Measurements from ENCODE around the gene P3H2.
"Not testable (repeated sequence)": the region's sequence is repeated elsewhere in the genome, so short reads cannot be mapped to it uniquely, and the experiment has no call there.

Gene P3H2, protein sequence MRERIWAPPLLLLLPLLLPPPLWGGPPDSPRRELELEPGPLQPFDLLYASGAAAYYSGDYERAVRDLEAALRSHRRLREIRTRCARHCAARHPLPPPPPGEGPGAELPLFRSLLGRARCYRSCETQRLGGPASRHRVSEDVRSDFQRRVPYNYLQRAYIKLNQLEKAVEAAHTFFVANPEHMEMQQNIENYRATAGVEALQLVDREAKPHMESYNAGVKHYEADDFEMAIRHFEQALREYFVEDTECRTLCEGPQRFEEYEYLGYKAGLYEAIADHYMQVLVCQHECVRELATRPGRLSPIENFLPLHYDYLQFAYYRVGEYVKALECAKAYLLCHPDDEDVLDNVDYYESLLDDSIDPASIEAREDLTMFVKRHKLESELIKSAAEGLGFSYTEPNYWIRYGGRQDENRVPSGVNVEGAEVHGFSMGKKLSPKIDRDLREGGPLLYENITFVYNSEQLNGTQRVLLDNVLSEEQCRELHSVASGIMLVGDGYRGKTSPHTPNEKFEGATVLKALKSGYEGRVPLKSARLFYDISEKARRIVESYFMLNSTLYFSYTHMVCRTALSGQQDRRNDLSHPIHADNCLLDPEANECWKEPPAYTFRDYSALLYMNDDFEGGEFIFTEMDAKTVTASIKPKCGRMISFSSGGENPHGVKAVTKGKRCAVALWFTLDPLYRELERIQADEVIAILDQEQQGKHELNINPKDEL

DNA sequence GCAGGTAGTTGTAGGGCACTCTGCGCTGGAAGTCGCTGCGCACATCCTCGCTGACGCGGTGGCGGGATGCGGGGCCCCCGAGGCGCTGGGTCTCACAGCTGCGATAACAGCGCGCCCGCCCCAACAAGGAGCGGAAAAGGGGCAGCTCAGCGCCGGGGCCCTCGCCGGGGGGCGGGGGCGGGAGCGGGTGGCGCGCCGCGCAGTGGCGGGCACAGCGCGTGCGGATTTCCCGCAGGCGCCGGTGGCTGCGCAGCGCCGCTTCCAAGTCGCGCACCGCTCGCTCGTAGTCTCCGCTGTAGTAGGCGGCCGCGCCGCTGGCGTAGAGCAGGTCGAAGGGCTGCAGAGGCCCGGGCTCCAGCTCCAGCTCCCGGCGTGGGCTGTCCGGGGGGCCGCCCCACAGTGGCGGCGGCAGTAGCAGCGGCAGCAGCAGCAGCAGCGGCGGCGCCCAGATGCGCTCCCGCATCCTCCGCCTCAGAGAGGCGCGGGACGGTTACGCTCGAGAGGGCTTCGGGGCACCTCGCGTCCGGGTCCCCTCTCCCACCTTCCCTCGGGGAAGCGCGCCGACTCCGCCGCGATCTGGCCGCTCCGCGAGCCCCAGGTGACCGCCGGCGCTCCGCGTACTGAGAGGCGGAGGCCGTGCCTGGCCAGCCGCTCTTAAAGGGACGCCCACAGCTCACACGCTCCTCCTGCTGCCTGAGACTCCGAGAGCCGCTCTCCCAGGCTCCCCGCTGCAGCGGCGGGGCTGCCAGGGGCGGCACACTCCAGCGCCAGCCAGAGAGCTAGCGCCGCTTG, at the start of gene P3H2:
P3H2 (minus strand) TSS at position 629 of the 792 bp plus-strand sequence; CDS start at position 463, 166 bp downstream.
- FAIRE-seq: peak; percentile 72
- TF ChIP-seq POLR2A (IDR thresholded peaks at IDR 0.05; ENCODE audit: low read depth, low read length): peak; percentile 45; the same call in 1 of the 2 replicates
- DNase-seq (ENCODE audit: insufficient read length, low spot score): peak; percentile 93

DNA sequence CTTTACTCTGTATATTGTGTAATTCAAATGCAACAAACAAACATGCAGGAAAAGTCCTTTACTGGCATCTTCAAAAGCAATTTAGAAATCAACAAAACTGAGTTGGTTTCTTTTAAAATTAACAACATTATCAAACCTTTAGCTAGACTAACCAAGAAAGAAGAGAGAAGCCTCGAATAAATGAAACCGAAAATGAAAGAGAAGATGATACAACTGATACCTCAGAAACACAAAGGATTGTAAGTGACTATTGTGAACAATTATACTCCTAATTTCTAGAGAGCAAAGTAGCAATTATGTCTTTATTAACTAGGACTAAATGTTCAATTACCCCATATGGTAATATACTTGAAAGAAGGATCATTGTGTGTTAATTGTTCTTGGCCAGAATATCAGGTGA, 49.2 kb upstream of the P3H2 start:
- no peak for FAIRE-seq
- DNase-seq (ENCODE audit: insufficient read length, low spot score): no peak
- TF ChIP-seq POLR2A (IDR thresholded peaks at IDR 0.05; ENCODE audit: low read depth, low read length): no peak

DNA sequence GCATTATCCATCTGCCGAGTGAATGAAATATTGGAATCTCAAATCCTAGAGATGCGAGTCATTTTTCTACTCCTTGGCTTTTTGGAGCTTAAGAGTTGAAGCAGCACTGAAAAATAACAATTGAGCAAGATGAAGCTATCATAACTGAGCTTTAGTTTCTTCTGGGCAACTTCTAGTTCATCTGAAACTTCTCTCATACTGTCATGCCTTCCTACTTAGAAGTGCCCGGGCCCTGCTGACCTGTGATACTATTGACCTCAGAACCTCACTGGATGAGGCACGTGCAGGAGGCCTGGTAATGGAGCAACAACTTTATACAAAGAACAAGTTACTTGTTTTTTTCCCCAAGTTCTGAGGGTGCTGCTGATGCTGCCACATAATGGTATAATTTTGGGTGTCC, 48.5 kb upstream of the P3H2 start:
- no peak for TF ChIP-seq POLR2A (IDR thresholded peaks at IDR 0.05; ENCODE audit: low read depth, low read length)
- DNase-seq (ENCODE audit: insufficient read length, low spot score) (no peak), FAIRE-seq (peak; percentile 91)

DNA sequence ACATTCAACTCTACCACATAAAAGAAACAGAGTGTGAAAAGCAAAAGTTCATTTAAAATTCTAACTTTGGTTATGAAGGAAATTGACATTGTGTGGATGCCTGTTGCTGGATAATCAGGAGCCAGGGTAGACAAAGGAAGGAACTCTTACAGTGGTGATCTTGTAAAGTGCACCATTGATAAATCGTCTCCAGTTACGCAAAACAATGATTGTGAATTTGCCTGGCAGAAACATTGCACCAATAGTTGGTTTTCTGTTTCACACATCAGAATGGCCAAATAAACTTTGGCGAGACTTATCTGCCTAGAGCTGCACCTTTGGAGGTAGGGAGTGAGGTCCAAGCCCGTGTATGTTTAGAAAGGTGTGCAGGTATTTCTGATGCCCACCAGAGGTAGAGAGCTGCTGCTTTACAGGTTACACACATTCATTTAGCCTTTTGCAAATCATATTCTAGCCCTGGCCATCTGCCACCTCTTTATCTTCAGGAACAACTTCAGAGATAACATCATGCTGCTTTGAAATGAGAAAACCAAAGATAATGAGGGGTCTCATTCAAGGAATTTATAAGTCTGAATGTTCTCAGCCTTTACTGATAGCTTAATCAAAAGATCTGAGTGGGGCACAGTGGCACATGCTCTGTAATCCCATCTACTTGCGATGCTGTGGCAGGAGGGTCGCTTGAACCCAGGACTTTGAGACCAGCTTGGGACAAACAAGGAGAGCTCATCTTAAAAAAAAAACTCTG, 47.4 kb upstream of the P3H2 start:
- FAIRE-seq (peak; percentile 90), DNase-seq (ENCODE audit: insufficient read length, low spot score) (no peak)
- no peak for TF ChIP-seq POLR2A (IDR thresholded peaks at IDR 0.05; ENCODE audit: low read depth, low read length)

DNA sequence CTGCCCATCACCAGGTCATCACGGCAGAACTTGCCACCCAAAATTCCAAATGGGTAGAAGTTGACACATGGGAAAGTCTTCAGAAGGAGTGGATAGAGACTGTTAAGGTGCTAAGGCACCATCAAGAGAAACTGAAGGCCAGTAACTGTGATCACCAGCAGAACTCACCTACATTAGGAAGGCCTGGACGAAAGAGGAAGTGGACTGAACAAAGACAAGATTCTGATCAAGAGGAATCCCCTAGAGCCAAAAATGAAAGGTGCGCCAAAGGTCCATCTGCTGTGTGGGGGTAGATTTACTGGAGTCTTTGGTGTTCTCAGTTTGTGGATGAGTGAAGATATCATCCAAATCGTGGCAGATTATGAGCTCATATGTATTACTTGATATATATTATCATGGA, 46.3 kb upstream of the P3H2 start:
- TF ChIP-seq POLR2A (IDR thresholded peaks at IDR 0.05; ENCODE audit: low read depth, low read length): no peak
- DNase-seq (ENCODE audit: insufficient read length, low spot score) (no peak), FAIRE-seq (no peak)

DNA sequence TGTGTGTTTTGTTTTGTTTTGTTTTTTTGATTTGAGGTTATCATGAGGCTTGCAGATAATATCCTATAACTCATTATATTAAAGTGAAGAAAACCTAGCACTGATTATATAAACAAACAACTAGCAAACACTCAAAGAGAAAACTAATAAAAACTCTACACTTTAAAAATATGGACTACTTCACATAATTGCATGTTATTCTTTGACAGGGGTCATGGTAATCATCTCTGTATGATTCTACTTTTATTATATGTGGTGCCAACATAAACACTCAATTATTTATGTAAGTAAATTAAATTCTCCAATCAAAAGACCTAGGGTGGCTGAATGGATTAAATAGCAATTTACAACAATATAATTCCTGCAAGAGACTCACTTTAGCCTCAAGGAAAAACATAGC, 44.6 kb upstream of the P3H2 start:
- DNase-seq (ENCODE audit: insufficient read length, low spot score) (no peak), FAIRE-seq (peak; percentile 11)
- TF ChIP-seq POLR2A (IDR thresholded peaks at IDR 0.05; ENCODE audit: low read depth, low read length): no peak

DNA sequence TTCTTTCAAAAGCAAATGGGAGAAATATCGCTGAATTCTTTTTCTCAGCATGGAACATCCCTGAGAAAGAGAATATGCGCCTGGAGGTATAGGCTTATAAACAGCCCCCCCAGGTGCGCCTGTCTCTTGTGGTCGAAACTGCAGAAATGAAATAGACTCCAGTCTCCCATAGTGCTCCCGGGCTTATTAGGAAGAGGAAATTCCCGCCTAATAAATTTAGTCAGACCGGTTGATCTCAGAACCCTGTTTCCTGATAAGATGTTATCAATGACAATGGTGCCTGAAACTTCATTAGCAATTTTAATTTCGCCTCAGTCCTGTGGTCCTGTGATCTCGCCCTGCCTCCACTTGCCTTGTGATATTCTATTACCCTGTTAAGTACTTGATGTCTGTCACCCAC, 41.3 kb upstream of the P3H2 start:
- not testable (repeated sequence) for DNase-seq (ENCODE audit: insufficient read length, low spot score); FAIRE-seq

DNA sequence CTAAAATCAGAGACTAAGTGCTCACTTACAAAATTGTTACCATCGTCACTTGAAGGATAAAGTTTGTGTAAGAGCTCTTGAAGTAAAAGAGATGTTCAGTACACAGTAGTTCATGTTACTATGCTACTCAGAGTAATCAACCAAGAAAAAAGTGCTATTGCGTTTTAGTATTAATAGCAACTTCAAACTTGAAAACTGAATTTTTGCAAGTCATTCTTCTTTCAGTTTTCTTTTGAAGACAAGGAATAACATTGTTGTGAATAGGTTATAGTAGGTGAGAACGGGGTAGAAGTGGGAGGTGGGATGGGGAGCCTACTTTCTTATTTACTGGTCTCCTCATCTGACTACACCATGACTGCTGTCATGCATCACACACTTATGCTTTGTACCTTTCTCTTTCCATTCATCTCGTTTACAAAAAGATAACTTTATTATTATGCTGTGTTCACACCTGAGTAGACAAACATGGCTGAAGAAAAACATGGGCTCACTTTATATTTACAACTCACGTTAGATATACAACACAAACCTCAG, 39.3 kb upstream of the P3H2 start:
- FAIRE-seq (no peak), DNase-seq (ENCODE audit: insufficient read length, low spot score) (no peak)
- TF ChIP-seq POLR2A (IDR thresholded peaks at IDR 0.05; ENCODE audit: low read depth, low read length): no peak

DNA sequence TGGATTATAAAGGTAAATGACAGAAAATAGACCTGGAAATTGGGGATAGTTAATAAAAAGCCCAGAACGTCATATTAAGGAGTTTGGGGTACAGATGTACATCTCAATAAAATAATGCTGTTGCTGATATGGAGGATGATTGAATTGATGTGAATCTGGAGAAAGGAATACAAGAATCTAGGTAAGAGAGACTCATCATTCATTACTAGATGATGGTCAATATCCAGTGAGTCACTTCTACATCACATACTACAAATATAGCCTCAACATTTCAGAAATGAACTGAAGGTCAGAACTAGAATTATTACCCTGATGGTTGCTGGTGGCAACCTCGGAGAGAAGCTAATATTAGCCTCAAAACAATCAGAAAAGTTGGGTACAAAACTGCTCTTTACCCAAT, 37.6 kb upstream of the P3H2 start:
- FAIRE-seq (no peak), DNase-seq (ENCODE audit: insufficient read length, low spot score) (no peak)
- no peak for TF ChIP-seq POLR2A (IDR thresholded peaks at IDR 0.05; ENCODE audit: low read depth, low read length)

DNA sequence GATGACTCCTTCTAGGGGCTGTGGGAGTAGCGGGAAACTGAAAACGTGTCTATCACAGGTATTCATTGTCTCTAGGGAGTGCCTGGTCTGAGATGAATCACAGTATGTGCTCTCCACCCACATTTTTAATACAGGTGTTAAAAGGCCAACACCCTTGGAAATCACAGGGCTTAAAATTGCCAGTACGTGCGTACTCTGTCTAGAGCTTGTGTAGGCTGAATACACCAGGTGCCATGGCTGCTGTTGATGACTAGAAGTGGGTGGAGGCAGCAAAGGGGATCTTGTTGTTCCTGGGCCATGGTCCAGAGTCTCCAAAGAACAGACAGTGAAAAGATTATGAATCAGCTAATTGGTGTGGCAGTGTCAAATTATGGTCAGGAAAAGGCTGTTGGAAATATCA, 35.1 kb upstream of the P3H2 start:
- FAIRE-seq (no peak), DNase-seq (ENCODE audit: insufficient read length, low spot score) (no peak)
- TF ChIP-seq POLR2A (IDR thresholded peaks at IDR 0.05; ENCODE audit: low read depth, low read length): no peak

DNA sequence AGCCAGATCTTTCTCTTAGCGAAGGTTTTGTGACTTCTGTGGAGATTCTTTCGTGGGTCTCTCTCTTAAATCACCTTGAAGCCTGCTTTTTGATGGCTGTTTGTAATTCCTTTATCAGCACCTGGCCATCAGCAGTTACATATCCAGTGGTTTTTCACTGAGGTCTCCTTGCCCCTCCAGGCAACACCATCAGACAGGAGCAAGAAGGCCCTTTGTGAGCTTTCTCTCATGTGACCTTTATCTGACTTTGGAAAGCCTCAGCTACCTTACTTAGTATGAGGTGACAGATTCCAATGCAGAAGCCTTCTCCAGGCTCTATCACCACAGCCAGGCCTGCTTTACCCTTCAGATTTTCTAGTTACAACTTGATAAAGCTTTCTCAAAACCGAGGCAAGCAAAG, 30.0 kb upstream of the P3H2 start:
- FAIRE-seq (no peak), DNase-seq (ENCODE audit: insufficient read length, low spot score) (no peak)
- TF ChIP-seq POLR2A (IDR thresholded peaks at IDR 0.05; ENCODE audit: low read depth, low read length): no peak

DNA sequence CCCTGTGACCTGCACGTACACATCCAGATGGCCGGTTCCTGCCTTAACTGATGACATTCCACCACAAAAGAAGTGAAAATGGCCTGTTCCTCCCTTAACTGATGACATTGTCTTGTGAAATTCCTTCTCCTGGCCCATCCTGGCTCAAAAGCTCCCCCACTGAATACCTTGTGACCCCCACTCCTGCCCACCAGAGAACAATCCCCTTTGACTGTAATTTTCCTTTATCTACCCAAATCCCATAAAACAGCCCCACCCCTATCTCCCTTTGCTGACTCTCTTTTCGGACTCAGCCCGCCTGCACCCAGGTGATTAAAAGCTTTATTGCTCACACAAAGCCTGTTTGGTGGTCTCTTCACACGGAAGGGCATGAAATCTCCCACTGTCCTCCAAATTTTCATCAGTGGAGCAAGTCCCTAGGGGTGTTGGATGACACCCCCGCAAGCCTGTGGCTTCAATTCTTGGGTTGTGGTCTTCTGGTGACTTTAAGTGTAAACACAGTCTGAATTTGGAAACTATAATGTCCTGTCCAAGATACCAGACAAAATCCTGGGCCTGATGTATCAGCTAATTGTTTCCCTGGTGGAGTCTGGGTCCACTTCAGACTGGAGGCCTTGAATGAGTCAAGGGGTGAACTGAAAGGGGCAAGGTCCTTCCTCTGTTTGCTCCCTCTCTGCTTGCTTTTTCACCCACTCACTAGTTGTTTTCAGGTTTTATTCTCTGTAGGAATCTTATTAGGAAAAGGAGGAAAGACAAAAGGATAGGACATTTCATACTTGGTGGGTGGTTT, 29.3 kb upstream of the P3H2 start:
- not testable (repeated sequence) for DNase-seq (ENCODE audit: insufficient read length, low spot score); FAIRE-seq

DNA sequence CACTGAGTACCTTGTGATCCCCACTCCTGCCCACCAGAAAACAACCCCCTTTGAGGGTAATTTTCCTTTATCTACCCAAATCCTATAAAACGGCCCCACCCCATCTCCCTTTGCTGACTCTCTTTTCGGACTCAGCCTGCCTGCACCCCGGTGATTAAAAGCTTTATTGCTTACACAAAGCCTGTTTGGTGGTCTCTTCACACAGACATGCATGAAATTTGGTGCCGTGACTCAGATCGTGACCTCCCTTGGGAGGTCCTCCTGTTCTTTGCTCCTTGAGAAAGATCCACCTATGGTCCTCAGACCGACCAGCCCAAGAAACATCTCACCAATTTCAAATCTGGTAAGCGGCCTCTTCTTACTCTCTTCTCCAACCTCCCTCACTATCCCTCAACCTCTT, 24.1 kb upstream of the P3H2 start:
- DNase-seq (ENCODE audit: insufficient read length, low spot score); FAIRE-seq: not testable (repeated sequence)
